Measurements from ENCODE around the gene TMEM163. TPM values are rescaled to one million over a fixed set of nuclear protein-coding genes. Genes with fewer than 3 reads are reported as not detected.

Gene TMEM163
- total and polyA plus RNA-seq, 8 donors = 3.9 to 48.4 (median 14.0) TPM

GRCh38 chr2:134436706-134437105 is 282.1 kb downstream of the TMEM163 start:
- ATAC-seq = no peak
- TF ChIP-seq CTCF (IDR thresholded peaks at IDR 0.05) = no peak

GRCh38 chr2:134435936-134436335 is 282.9 kb downstream of the TMEM163 start:
- no peaks in the 10 kb centered on the region for H3K27me3 ChIP-seq
- H3K4me1 ChIP-seq = no peaks in the 10 kb centered on the region
- intact Hi-C loops (cut with DNase I) = no loop called here
- H3K27ac ChIP-seq = no peak overlapping the region
- H3K4me3 ChIP-seq = no peak overlapping the region
- ATAC-seq (no peak), DNase-seq (no peak)
- H3K9me3 ChIP-seq = no peaks in the 10 kb centered on the region
- TF ChIP-seq CTCF (IDR thresholded peaks at IDR 0.05) = no peak
- peaks cover 0 to 62% of the 10 kb centered on the region in 2 donors for H3K36me3 ChIP-seq

More at GRCh38 chr2:134436706-134437105, 282.1 kb downstream of the TMEM163 start:
- Histone ChIP-seq H3K36me3 (peaks cover 0 to 66% of the 10 kb centered on the region in 2 donors), H3K27me3 (no peaks in the 10 kb centered on the region), H3K27ac (no peak overlapping the region), H3K4me1 (no peaks in the 10 kb centered on the region), H3K9me3 (no peaks in the 10 kb centered on the region), H3K4me3 (no peak overlapping the region)
- intact Hi-C loops (cut with DNase I) = no loop called here
- DNase-seq = no peak

- no peaks in the 10 kb centered on the region for H3K4me1 ChIP-seq
- no peak for DNase-seq
- H3K4me3 ChIP-seq = no peak overlapping the region
- H3K27me3 ChIP-seq = no peaks in the 10 kb centered on the region
- no peaks in the 10 kb centered on the region for H3K9me3 ChIP-seq
- no peak overlapping the region for H3K27ac ChIP-seq
- no peak for TF ChIP-seq CTCF (IDR thresholded peaks at IDR 0.05)
- intact Hi-C loops (cut with DNase I) = no loop called here
- peak; percentile 73 for ATAC-seq
- peaks cover 0 to 62% of the 10 kb centered on the region in 2 donors for H3K36me3 ChIP-seq
Observed at GRCh38 chr2:134435505-134435904, 283.3 kb downstream of the TMEM163 start.

- intact Hi-C loops (cut with DNase I) = no loop called here
Observed at GRCh38 chr2:134433979-134434378, 284.8 kb downstream of the TMEM163 start.

GRCh38 chr2:134433469-134433868 is 285.3 kb downstream of the TMEM163 start:
- Histone ChIP-seq H3K4me1 (no peaks in the 10 kb centered on the region), H3K27ac (no peak overlapping the region), H3K27me3 (no peaks in the 10 kb centered on the region), H3K9me3 (no peaks in the 10 kb centered on the region), H3K36me3 (peaks cover 0 to 54% of the 10 kb centered on the region in 2 donors), H3K4me3 (no peak overlapping the region)
- intact Hi-C loops (cut with DNase I) = no loop called here
- no peak for DNase-seq
- no peak for ATAC-seq
- no peak for TF ChIP-seq CTCF (IDR thresholded peaks at IDR 0.05)

More at GRCh38 chr2:134433979-134434378, 284.8 kb downstream of the TMEM163 start:
- H3K9me3 ChIP-seq = no peaks in the 10 kb centered on the region
- ATAC-seq (no peak), DNase-seq (no peak)
- no peaks in the 10 kb centered on the region for H3K4me1 ChIP-seq
- no peak overlapping the region for H3K4me3 ChIP-seq
- peaks cover 0 to 54% of the 10 kb centered on the region in 2 donors for H3K36me3 ChIP-seq
- no peak for TF ChIP-seq CTCF (IDR thresholded peaks at IDR 0.05)
- H3K27me3 ChIP-seq = no peaks in the 10 kb centered on the region
- no peak overlapping the region for H3K27ac ChIP-seq

All from left lung (tissue), 10 donors.